Upper lobe of left lung (tissue), 6 donors: ENCODE data around the gene ATP1B1. TPM values are rescaled to one million over a fixed set of nuclear protein-coding genes. Genes with fewer than 3 reads are reported as not detected.

Experiments used
- ATAC-seq, 2 donors: fragments of 200-7000 bp; cut with Tn5 transposase; one replicate each; pipeline ENCODE4 v1.9.1; 2022; ENCODE audit warnings: mild to moderate bottlenecking in 2 of 2, moderate library complexity in 2 of 2; ENCODE audit not compliant: low FRiP score in 2 of 2
- DNase-seq, 2 donors: peaks; one replicate each; pipeline ENCODE4 v3.0.0-alpha.2; 2019 to 2020
- H3K27ac ChIP-seq, 4 donors: fragments of 200-600 bp; sonication (generic); one replicate each; pipeline ENCODE4 v1.5.1; 2016 to 2019
- H3K27me3 ChIP-seq, 4 donors: fragments of 200-600 bp; sonication (generic); one replicate each; pipeline ENCODE4 v1.5.1; 2017 to 2019
- H3K36me3 ChIP-seq, 4 donors: fragments of 200-600 bp; sonication (generic); one replicate each; pipeline ENCODE4 v1.5.1; 2016 to 2019
- H3K4me1 ChIP-seq, 4 donors: fragments of 200-600 bp; sonication (generic); one replicate each; pipeline ENCODE4 v1.5.1; 2018 to 2019
- H3K4me3 ChIP-seq, 4 donors: fragments of 200-600 bp; sonication (generic); one replicate each; pipeline ENCODE4 v1.5.1; 2017 to 2019; ENCODE audit warnings: mild to moderate bottlenecking in 2 of 4, moderate library complexity in 1 of 4
- H3K9me3 ChIP-seq, 4 donors: fragments of 200-600 bp; sonication (generic); one replicate each; pipeline ENCODE4 v1.5.1; 2018 to 2019
- EP300 ChIP-seq, 4 donors: sonication (generic); formaldehyde crosslinking; IDR thresholded peaks; one replicate each; pipeline ENCODE4 v1.5.1; 2017; ENCODE audit warnings: antibody characterized with exemption in 4 of 4, control low read depth in 2 of 4
- POLR2A ChIP-seq, 4 donors: fragments of 450-650 bp; IDR thresholded peaks; one replicate each; pipeline ENCODE4 v1.5.1; 2016 to 2017; ENCODE audit warnings: antibody characterized with exemption in 4 of 4, mild to moderate bottlenecking in 2 of 4
- POLR2AphosphoS5 ChIP-seq, 2 donors: sonication (generic); formaldehyde crosslinking; IDR thresholded peaks; one replicate each; pipeline ENCODE4 v1.5.1; 2017; ENCODE audit warnings: antibody characterized with exemption in 2 of 2
- WGBS, 2 donors: methylation state at CpG; one replicate each; pipeline ENCODE4 v1.1.5; 2017 to 2018; 5-methylcytosine and 5-hydroxymethylcytosine counted together
- total RNA-seq, 6 donors: library from RNA; depleted of rRNA in 4 of 6; stranded (reverse); fragments of >200 nt in 4 of 6; gene quantifications; one replicate each; pipeline versions ENCODE4 v1.1.0 to v1.2.1, GENCODE V29; 2016 to 2021
- TF ChIP-seq, protein P1 (sequence below), 6 experiments: fragments of 450-650 bp in 4 of 6; fragments of 200-600 bp in 2 of 6; sonication (generic) in 2 of 6; IDR thresholded peaks; one replicate each; pipeline ENCODE4 v1.5.1; 2016 to 2019; ENCODE audit warnings: antibody characterized with exemption in 6 of 6
- donor health status: DM: no; HTN: no; CAD: no; lungs with moderate emphysema.
- donor health status: DM: no; HTN: yes; CAD: no; lungs with severe emphysema.

Gene ATP1B1
- total RNA-seq, 6 donors from 2014 or later = 31.4 to 309 (median 172) TPM

DNA sequence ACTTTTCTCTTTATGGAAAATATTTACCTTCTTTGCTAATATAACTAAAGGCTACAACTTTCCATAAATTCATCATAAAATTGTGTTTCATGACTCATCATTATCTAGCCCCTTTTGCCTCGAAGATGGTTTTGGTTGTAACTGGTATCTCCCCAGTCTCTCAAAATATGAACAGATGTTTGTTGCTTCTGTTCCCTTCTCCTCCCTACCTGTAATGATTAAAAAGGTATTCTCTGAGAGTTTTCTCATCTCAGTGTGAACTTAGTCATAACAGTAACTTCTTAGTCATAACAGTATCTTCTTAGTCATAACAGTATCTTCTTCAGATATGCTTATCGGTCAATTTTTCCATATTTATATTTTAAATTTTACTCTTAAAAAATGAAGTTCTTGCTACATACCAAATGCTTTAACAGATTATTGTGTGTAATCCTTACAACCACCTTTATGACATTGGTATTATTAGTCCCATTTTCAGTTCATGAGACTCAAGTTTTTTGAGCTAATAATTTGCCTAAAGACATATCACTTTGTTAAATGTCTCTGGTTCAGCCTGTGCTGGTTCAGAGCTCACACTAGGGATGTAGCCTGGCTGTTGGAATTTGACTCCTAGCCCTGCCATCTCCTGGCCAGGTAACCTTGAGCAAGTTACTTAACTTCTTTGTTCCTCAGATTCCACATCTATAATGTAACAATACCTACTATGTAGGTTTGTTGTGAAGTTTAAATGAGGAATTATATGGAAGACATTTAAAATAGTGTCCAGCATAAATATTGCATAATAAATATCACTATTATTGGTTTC, 32.6 kb downstream of the ATP1B1 start:
- WGBS, 2 donors = 79 to 92% methylated on average over 2 of the region's 2 CpGs

DNA sequence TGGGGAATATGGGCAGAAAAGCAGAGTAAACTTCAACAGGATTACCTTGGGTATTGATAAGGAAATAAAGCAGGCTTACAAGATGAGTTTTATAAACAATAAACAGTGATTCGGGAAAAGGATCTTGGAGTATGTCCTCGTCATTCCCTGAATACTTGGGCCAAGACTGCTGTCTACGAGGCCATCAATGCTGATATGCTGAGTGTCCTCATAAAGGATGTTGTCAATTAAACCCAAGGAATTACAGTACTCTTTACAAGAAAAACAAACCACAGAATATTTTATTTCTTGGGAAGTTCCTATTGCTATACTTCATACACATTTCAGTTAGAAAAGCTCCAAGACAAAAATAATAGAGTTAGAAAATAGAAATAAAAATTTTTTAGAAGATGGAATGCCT, 34.9 kb downstream of the ATP1B1 start:
- no peak overlapping the region for H3K4me3 ChIP-seq
- ATAC-seq (no peak), DNase-seq (no peak)
- H3K9me3 ChIP-seq = no peaks in the 10 kb centered on the region
- TF ChIP-seq, protein P1, sequence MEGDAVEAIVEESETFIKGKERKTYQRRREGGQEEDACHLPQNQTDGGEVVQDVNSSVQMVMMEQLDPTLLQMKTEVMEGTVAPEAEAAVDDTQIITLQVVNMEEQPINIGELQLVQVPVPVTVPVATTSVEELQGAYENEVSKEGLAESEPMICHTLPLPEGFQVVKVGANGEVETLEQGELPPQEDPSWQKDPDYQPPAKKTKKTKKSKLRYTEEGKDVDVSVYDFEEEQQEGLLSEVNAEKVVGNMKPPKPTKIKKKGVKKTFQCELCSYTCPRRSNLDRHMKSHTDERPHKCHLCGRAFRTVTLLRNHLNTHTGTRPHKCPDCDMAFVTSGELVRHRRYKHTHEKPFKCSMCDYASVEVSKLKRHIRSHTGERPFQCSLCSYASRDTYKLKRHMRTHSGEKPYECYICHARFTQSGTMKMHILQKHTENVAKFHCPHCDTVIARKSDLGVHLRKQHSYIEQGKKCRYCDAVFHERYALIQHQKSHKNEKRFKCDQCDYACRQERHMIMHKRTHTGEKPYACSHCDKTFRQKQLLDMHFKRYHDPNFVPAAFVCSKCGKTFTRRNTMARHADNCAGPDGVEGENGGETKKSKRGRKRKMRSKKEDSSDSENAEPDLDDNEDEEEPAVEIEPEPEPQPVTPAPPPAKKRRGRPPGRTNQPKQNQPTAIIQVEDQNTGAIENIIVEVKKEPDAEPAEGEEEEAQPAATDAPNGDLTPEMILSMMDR (IDR thresholded peaks at IDR 0.05) = no peak
- TF ChIP-seq POLR2A (IDR thresholded peaks at IDR 0.05) (no peak), EP300 (IDR thresholded peaks at IDR 0.05) (no peak), POLR2AphosphoS5 (IDR thresholded peaks at IDR 0.05) (no peak)
- H3K27ac ChIP-seq = no peak overlapping the region
- no peaks in the 10 kb centered on the region for H3K36me3 ChIP-seq
- H3K4me1 ChIP-seq = no peaks in the 10 kb centered on the region
- 74 to 85% methylated on average over 3 of the region's 3 CpGs for WGBS, 2 donors
- no peaks in the 10 kb centered on the region for H3K27me3 ChIP-seq

More for the DNA sequence above, 32.6 kb downstream of the ATP1B1 start:
- DNase-seq = no peak
- Histone ChIP-seq H3K27ac (no peak overlapping the region), H3K9me3 (no peaks in the 10 kb centered on the region), H3K27me3 (no peaks in the 10 kb centered on the region), H3K36me3 (no peaks in the 10 kb centered on the region), H3K4me3 (no peak overlapping the region), H3K4me1 (no peaks in the 10 kb centered on the region)
- no peak for ATAC-seq
- TF ChIP-seq POLR2AphosphoS5 (IDR thresholded peaks at IDR 0.05) = no peak
- TF ChIP-seq EP300 (IDR thresholded peaks at IDR 0.05) = no peak
- no peak for TF ChIP-seq POLR2A (IDR thresholded peaks at IDR 0.05)
- TF ChIP-seq, protein P1 (IDR thresholded peaks at IDR 0.05) = no peak

DNA sequence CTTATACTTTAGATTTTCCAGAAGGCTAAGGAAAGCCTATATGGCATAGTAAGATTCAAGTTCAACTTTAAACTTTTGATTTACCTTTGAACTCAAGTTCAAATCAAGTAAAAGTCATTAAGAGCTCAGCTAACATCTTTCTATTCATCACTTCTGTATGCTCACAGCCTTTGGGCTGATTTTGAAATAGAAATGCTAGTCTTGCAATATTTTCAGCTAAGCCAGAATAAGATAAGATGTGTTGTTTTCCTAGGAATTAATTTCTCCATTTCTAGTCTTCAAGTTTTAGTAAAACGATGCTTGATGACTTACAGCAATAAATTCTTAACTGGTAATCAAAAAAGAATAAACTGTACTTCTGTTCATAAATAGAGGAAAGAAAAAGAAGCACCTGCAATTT, 35.6 kb downstream of the ATP1B1 start:
- Histone ChIP-seq H3K27me3 (no peaks in the 10 kb centered on the region), H3K4me3 (no peak overlapping the region), H3K36me3 (no peaks in the 10 kb centered on the region), H3K4me1 (no peaks in the 10 kb centered on the region), H3K9me3 (no peaks in the 10 kb centered on the region), H3K27ac (no peak overlapping the region)
- DNase-seq = no peak
- TF ChIP-seq EP300 (IDR thresholded peaks at IDR 0.05) (no peak), POLR2AphosphoS5 (IDR thresholded peaks at IDR 0.05) (no peak), POLR2A (IDR thresholded peaks at IDR 0.05) (no peak)
- TF ChIP-seq, protein P1 (IDR thresholded peaks at IDR 0.05) = no peak
- no peak for ATAC-seq
- WGBS, 2 donors = 88 to 90% methylated on average over 1 of the region's 1 CpG

DNA sequence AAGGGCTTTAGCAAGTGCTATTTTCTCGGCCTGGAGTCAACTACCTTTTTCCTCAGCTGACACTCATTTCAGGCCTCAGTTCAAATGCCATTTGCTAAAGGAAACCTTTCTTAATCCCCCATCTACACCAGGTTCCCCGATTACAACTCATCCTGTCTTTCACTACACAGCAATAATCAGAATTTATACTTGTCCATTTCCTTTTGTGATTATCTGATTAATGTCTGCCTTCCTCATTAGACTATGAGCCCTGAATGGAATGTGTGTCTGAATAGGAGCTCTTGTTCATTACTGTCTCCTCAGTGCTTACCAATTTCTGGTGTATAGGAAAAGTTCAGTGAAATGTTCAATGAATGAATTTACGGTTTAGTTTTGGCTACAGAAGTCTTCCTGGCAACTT, 36.9 kb downstream of the ATP1B1 start:
- 74 to 76% methylated on average over 3 of the region's 3 CpGs for WGBS, 2 donors
- Histone ChIP-seq H3K36me3 (no peaks in the 10 kb centered on the region), H3K9me3 (no peaks in the 10 kb centered on the region), H3K4me1 (no peaks in the 10 kb centered on the region), H3K27ac (no peak overlapping the region), H3K4me3 (no peak overlapping the region), H3K27me3 (no peaks in the 10 kb centered on the region)
- DNase-seq = no peak
- TF ChIP-seq EP300 (IDR thresholded peaks at IDR 0.05) (no peak), POLR2A (IDR thresholded peaks at IDR 0.05) (no peak), POLR2AphosphoS5 (IDR thresholded peaks at IDR 0.05) (no peak)
- TF ChIP-seq, protein P1 (IDR thresholded peaks at IDR 0.05) = no peak
- no peak for ATAC-seq

DNA sequence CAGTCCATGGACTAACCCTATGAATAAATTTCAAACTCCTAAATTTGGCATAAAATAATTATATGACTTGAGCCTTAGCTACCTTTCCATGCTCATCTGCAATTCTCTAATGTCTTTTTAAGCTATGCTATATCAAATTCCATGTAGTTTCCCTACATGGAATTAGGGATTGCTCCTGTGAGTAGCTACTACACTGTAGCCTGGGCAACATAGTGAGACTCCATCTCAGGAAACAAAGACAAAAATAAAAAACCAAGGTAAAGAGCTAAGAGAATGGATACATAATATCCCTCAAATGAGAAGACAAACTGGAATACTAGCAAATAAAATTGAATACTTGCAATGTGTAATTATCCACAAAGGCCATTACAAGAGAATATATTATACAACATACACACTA, 37.5 kb downstream of the ATP1B1 start:
- Histone ChIP-seq H3K4me3 (no peak overlapping the region), H3K4me1 (no peaks in the 10 kb centered on the region), H3K36me3 (no peaks in the 10 kb centered on the region), H3K27me3 (no peaks in the 10 kb centered on the region), H3K9me3 (no peaks in the 10 kb centered on the region), H3K27ac (no peak overlapping the region)
- no peak for ATAC-seq
- TF ChIP-seq POLR2AphosphoS5 (IDR thresholded peaks at IDR 0.05) (no peak), POLR2A (IDR thresholded peaks at IDR 0.05) (no peak), EP300 (IDR thresholded peaks at IDR 0.05) (no peak)
- TF ChIP-seq, protein P1 (IDR thresholded peaks at IDR 0.05) = no peak
- DNase-seq = no peak
